Calu3 (cell line): ENCODE measurements around the gene SLC25A13. TPM values are rescaled to one million over a fixed set of nuclear protein-coding genes. Genes with fewer than 3 reads are reported as not detected.

Source experiments
- BruUV-seq: library from RNA; stranded (reverse); fragments of 400-500 nt; replicated peaks from 2 replicates; lab custom pipeline; 2021; lab: Mats Ljungman, UMichigan
- CTCF ChIA-PET: fragments of 300-600 bp; sonication (Branson Sonifier 250); formaldehyde crosslinking; loops from one replicate; lab custom pipeline; 2022; ENCODE audit warnings: antibody characterized with exemption; lab: Charles Lee
- DNase-seq: peaks from one replicate; pipeline ENCODE4 v3.0.0; 2022
- H3K27ac Mint-ChIP-seq: one replicate; pipeline ENCODE4 v1.8.0; 2022; ENCODE audit warnings: mixed read lengths; ENCODE audit not compliant: unreplicated experiment
- H3K27me3 Mint-ChIP-seq: one replicate; pipeline ENCODE4 v1.8.0; 2022; ENCODE audit warnings: mixed read lengths; ENCODE audit not compliant: unreplicated experiment
- H3K36me3 Mint-ChIP-seq: one replicate; pipeline ENCODE4 v1.8.0; 2022; ENCODE audit warnings: mild to moderate bottlenecking, moderate library complexity, mixed read lengths; ENCODE audit not compliant: insufficient read depth, unreplicated experiment
- H3K4me1 Mint-ChIP-seq: one replicate; pipeline ENCODE4 v1.8.0; 2022; ENCODE audit warnings: mild to moderate bottlenecking, low read depth, mixed read lengths; ENCODE audit not compliant: unreplicated experiment
- H3K4me3 Mint-ChIP-seq: one replicate; pipeline ENCODE4 v1.8.0; 2022; ENCODE audit warnings: mild to moderate bottlenecking, low read depth, moderate library complexity, mixed read lengths; ENCODE audit not compliant: unreplicated experiment
- H3K9me3 Mint-ChIP-seq: one replicate; pipeline ENCODE4 v1.8.0; 2022; ENCODE audit warnings: low read depth, mixed read lengths; ENCODE audit not compliant: unreplicated experiment
- intact Hi-C: fragments of 100-400 bp; cut with micrococcal nuclease; formaldehyde crosslinking; loops from one replicate; pipeline ENCODE4 v1.10.0; 2022; ENCODE audit not compliant: unreplicated experiment
- total RNA-seq: library from RNA; stranded (reverse); gene quantifications from 2 replicates; pipeline ENCODE4 v1.2.3, GENCODE V29; 2022
- TF ChIP-seq, protein P1 (sequence below): fragments of 200-600 bp; IDR thresholded peaks from one replicate; pipeline ENCODE4 v1.8.0; 2022; ENCODE audit warnings: antibody characterized with exemption; ENCODE audit not compliant: unreplicated experiment

The SLC25A13 gene
- total RNA-seq, 1 experiment from 2014 or later: 18.1 TPM

DNA sequence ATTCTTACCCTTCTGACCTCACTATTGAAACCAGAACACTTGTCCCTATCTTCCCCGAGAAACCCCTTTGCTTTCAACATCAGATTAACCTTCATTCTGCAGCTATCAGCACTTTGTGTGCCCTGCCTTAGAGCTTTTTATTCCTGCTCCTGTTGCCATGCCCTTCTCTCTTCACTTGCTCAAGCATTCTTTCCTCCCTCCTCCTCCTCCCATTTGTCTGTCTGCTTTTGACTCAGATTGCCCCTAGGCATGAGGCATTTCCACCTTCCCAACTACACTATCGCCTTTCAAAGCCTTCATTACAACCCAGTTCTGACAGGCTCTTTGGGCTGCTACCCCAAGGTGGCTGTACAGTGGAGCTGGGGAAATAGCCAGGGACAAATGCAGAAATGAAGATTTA, 143.3 kb downstream of the SLC25A13 start:
- CTCF ChIA-PET: no interaction called here
- Mint-ChIP-seq H3K27ac (no peak overlapping the region), H3K4me3 (no peak overlapping the region), H3K27me3 (no peaks in the 10 kb centered on the region), H3K36me3 (no peaks in the 10 kb centered on the region), H3K9me3 (no peaks in the 10 kb centered on the region), H3K4me1 (no peaks in the 10 kb centered on the region)
- DNase-seq: no peak
- intact Hi-C loops: no loop called here
- TF ChIP-seq, protein P1, sequence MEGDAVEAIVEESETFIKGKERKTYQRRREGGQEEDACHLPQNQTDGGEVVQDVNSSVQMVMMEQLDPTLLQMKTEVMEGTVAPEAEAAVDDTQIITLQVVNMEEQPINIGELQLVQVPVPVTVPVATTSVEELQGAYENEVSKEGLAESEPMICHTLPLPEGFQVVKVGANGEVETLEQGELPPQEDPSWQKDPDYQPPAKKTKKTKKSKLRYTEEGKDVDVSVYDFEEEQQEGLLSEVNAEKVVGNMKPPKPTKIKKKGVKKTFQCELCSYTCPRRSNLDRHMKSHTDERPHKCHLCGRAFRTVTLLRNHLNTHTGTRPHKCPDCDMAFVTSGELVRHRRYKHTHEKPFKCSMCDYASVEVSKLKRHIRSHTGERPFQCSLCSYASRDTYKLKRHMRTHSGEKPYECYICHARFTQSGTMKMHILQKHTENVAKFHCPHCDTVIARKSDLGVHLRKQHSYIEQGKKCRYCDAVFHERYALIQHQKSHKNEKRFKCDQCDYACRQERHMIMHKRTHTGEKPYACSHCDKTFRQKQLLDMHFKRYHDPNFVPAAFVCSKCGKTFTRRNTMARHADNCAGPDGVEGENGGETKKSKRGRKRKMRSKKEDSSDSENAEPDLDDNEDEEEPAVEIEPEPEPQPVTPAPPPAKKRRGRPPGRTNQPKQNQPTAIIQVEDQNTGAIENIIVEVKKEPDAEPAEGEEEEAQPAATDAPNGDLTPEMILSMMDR: no peak
- BruUV-seq: no TSS peak

- no TSS peak for BruUV-seq
- Mint-ChIP-seq H3K4me3 (no peak overlapping the region), H3K27me3 (no peaks in the 10 kb centered on the region), H3K4me1 (no peaks in the 10 kb centered on the region), H3K27ac (no peak overlapping the region), H3K36me3 (no peaks in the 10 kb centered on the region), H3K9me3 (no peaks in the 10 kb centered on the region)
- CTCF ChIA-PET: no interaction called here
- no peak for DNase-seq
- TF ChIP-seq, protein P1: no peak
- intact Hi-C loops: no loop called here
Measured at GRCh38 chr7:96177353-96177752, 144.5 kb downstream of the SLC25A13 start.

DNA sequence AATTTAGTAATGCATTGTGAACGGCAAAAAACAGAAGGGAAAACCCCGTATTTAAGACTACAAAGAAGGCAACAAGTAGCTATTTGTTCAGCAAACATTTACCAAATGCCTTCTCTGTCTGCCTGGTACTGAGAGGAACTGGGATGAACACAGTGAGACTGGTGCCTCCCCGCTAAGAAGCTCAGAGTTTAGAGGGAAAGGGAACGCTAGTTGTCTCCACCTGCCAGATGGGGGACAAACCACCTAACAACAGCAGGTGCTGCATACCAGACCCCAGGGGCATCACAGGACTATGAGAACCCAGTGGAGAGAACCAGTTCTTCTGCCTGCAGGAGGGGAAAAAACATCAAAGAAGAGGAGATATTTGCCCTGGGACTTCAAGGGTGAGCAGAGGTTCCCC, 147.1 kb downstream of the SLC25A13 start:
- DNase-seq: no peak

DNA sequence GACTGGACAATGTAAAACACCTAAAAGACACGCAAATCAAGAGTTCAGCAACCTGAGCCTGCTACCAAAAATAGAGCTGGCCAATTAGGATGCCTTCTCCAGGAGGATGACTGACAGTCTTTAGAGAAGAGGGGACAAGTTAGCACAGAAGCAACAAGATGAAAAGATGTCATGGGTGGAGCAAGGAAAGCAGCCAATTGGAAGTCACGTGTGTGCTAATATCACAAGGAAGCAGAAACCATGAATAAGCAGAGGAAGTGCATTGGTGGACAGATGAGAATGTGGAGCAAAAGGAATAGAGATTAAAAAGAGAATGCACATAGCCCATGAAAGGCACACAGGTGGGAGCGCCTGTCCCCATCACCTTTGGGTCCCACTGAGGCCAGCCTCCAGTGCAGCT, 148.1 kb downstream of the SLC25A13 start:
- no peaks in the 10 kb centered on the region for H3K9me3 Mint-ChIP-seq
- no peak overlapping the region for H3K4me3 Mint-ChIP-seq
- no peak overlapping the region for H3K27ac Mint-ChIP-seq
- intact Hi-C loops: no loop called here
- CTCF ChIA-PET: no interaction called here
- TF ChIP-seq, protein P1: no peak
- H3K36me3 Mint-ChIP-seq: no peaks in the 10 kb centered on the region
- H3K27me3 Mint-ChIP-seq: no peaks in the 10 kb centered on the region
- BruUV-seq: no TSS peak
- no peaks in the 10 kb centered on the region for H3K4me1 Mint-ChIP-seq
- no peak for DNase-seq

More for the DNA sequence above, 147.1 kb downstream of the SLC25A13 start:
- no peaks in the 10 kb centered on the region for H3K36me3 Mint-ChIP-seq
- no peaks in the 10 kb centered on the region for H3K9me3 Mint-ChIP-seq
- no TSS peak for BruUV-seq
- TF ChIP-seq, protein P1: no peak
- H3K4me3 Mint-ChIP-seq: no peak overlapping the region
- intact Hi-C loops: no loop called here
- no peak overlapping the region for H3K27ac Mint-ChIP-seq
- H3K4me1 Mint-ChIP-seq: no peaks in the 10 kb centered on the region
- CTCF ChIA-PET: interaction anchor here (0.6 kb wide), 1 partner anchor 132 kb away, joined by 3 read pairs; no protein-coding TSS in a partner anchor
- no peaks in the 10 kb centered on the region for H3K27me3 Mint-ChIP-seq
